ENCODE measurements around the gene FCSK.
"Not testable (repeated sequence)": the region's sequence is repeated elsewhere in the genome, so short reads cannot be mapped to it uniquely, and the experiment has no call there.

Gene FCSK

DNA sequence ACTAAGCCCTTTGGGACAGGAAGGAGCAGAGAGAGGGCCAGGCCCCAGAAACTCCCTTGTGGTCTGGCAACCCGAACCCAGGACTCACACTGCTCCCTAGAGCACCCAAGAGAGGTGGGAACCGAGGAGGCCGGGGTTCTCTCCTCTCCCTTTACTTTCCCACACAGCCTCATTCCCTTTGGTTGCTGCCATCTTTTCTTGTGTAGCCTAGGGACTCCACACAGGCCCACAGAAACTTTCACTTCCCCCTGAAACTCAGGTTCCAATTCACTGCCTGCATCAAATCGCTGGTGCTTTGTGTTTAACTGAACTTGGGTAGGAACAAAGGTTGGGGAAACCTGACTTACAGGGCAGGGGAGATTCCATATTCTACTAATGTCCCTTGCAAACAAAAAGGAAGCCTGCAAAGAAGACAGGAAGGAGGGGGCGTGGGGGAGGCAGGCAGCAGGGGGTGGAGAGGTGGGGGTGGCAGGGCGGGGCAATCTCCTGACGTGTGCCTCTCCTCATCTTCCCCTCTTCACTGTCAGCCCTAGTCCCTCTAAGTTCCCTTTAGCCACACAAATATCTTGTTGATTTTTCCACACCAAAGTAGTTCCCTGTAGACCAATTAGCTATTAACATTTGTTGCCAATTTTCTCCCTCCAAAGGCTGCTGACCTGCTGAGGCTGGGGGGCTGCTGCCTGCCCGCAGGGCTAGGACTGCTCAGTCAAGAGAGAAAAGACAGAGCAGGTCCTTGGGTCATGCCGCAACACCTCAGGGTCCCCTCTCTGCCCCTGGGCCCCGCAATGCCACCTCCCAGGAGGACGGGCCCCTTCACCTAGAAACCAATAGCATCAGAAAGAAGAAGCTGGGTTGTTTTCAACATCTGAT lies 23.5 kb upstream of the FCSK start:
- DNase-seq (ENCODE audit: low read depth, low spot score), result peak; percentile 23

DNA sequence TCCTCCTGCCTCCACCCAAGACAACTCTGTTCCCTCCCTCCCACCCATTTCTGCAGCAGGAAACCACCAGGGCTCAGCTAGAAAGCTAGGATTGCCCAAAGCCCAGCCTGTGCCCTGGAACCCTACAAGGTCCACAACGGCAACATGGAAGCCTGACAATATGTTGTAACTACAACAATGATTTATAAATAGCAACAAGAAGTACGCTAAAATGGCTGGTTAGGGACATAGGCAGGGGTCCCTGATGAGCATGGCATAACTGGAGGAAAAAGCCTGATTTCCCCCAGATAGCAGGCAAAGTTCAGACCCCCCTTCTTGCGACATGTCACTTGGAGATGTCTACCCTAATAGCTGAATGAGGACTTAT lies 22.1 kb upstream of the FCSK start:
- DNase-seq (ENCODE audit: low read depth, low spot score), result no peak

DNA sequence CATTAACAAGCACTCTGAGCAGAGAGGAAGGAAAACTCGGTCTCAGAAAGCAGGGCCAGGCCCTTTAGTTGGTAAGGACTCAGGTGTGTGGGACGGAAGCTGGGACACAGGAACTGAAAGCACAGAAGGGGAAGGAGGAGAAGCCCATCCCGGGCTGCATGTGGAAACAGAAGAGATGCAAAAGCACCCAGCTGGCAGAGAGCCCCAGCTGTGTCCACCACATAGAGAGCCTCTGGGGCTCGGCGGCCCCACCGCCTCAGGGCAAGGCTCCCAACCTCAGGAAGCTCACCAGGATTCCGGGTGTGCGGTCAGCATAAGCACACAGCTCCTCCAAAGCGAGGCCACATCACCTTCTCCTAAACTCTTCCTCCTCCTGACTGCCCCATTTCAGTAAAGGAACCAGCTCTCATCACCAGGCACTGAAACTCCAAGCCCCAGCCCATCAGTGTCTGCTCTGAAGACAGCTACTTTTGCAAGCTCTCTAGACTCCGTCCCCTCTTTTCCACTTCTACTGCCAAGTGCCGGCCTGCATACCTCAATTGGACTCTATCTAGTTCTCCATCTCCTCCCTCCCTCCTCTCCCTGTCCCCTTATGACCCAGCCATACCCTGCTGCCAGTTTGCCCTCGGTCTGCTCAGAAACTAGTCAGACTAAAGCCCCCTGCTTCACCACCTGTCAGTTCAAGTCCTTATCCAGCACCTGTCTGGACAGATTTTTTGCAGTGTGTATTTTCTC lies 21.5 kb upstream of the FCSK start:
- no peak for DNase-seq (ENCODE audit: low read depth, low spot score)

DNA sequence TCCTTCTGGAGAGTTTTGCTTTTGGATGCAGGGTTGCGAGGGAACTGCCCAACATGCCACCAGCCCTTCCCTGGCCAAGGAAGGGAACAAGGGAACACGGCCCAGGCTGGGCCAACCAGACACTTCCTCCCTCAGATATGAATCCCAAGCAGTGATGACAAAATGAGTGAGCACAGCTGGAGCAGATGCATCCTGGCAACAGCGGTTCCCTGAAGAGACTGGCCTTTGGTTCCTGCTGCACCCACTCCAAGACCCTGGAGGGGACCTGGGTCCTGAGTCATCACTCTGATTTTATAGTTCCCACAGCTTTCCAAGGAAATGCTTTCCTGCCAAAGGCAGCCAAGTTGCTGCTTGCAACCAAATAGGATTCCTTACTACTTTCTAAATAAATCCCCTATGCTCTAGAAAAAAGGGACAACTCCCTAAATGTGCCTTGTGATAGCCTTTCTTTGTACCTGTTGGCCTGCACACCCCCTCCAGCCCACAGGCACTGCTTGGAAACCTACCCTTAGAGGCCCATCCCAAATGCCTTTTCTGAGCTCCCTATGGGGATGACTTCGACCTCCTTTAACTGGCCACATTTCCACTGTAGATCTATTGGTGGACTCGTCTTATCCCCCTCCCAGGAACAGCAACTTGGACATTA lies 20.8 kb upstream of the FCSK start:
- no peak for DNase-seq (ENCODE audit: low read depth, low spot score)

DNA sequence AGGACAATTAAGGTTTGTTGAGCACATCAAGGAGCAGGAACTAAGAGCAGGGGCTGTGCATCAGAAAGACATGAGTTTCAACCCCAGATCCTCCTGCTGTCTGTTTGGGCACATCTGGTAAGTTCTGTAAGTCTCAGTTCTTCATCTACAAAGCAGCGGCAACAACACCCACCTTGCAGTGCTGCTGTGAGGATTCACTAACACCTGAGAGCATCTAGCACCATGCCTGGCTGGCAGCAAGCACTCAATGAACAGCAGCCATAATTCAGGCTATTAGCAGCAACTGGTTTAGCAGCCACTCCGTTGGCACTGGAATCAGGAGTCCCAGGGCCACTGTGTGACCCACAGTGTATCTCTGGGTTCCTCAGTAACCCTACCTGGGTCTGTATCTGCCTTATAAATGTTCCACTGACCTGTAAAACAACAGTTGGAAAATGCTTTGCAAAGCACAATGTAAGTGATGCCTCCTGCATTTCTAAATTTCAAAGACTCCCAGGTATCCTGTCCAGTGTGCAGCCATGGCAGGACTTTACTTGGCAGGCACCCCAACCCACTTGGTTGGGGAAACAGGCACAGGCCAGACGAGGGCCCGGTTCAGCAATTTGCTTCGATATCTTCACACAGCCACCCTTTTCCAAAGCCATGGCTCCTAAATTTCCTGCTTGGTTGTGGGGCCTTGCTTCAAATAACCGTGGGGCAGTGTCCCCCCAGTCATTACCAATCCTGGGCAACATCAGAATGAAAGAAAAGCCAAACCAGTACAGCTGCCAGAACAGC lies 19.7 kb upstream of the FCSK start:
- no peak for DNase-seq (ENCODE audit: low read depth, low spot score)

DNA sequence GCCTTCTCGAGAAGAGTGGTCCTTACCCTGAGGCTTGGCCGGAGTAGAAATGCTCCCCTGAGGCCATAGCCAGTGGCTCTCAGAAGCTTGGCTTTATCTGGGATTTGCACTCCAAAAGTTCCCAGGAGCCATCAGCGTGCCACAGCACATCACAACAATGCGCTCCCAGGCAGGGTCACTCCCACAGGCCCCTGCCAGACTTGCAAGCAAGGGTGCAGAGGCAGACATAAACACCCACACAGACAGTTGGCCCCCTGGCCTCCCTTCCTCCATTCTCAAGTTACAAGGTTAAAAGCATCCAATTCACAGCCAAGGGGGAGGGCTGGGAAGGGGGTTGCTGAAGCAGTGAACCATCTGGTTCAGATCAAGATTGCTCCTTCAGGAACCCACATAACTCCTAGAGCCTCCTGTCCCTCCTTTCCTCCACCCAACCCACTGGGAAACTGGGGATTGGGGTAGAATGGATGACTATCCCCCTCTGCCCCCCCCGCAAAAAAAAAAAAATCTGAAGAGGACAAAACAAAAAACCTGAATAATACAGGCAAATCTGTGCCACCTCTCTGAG lies 17.3 kb upstream of the FCSK start:
- no peak for DNase-seq (ENCODE audit: low read depth, low spot score)

DNA sequence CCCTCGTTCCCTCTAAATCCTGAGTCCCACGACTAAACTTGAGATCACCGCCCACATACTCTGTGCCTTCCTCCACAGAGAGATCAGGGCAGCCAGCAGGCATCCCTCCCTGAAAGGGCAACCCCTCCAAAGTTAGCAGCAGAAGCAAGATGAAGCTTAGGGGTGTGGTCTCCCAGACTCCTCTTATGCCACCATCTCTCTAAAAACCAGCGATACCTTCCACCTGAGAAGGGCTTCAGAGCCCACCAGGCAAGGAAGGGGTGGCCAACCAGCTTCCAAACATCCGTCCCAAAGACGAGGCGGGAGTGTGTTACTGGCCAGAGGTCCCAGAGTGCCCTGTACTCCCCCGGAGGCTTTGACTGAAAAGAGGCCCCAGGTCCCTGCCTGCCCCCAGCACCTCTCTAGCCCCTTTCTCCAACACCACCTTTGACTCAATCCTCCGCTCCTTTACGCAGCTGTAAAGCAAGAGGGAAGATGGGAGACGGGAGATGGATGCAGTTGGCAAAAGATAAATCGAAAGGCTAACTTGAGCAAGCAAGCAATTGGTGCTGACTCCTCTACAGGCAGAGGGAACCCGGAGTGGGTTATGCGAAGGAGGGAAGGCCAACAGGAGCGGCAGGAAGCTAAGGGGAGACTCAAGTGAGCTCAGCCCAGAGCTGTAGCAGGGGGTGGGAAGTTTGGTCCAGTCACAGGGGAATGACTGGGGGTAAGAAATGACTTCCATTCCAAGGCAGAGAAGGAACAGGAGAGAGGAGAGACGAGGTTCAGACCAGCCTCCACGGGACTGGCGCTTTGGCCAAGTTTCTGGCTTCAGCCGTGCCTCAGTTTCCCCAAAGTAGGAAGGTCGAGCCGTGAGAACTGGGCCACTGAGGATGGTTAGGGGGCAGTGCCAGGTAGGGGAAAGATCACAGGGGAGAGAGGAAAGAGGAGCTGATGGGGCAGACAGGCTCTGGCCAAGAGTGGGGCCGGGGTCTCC lies 16.5 kb upstream of the FCSK start:
- DNase-seq (ENCODE audit: low read depth, low spot score), result no peak

DNA sequence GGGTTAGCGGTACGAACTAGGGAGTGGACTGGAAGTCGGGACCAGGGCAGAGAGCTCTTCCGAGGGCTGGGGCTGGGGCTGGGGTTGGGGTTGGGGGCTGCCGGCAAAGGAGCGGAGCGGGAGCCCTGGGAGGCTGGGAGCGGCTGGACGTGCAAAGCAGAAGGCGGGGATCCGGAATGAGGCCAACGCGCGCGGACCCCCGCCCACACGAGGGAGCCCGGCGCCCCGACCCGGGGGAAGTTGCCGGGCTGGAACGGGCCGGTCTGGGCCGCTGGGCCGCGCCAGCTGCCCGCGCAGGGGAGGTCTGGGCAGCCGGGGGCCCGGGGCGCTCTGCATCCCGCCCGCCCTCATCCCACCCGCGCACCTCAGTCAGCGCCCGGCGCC lies 15.8 kb upstream of the FCSK start:
- no peak for DNase-seq (ENCODE audit: low read depth, low spot score)

DNA sequence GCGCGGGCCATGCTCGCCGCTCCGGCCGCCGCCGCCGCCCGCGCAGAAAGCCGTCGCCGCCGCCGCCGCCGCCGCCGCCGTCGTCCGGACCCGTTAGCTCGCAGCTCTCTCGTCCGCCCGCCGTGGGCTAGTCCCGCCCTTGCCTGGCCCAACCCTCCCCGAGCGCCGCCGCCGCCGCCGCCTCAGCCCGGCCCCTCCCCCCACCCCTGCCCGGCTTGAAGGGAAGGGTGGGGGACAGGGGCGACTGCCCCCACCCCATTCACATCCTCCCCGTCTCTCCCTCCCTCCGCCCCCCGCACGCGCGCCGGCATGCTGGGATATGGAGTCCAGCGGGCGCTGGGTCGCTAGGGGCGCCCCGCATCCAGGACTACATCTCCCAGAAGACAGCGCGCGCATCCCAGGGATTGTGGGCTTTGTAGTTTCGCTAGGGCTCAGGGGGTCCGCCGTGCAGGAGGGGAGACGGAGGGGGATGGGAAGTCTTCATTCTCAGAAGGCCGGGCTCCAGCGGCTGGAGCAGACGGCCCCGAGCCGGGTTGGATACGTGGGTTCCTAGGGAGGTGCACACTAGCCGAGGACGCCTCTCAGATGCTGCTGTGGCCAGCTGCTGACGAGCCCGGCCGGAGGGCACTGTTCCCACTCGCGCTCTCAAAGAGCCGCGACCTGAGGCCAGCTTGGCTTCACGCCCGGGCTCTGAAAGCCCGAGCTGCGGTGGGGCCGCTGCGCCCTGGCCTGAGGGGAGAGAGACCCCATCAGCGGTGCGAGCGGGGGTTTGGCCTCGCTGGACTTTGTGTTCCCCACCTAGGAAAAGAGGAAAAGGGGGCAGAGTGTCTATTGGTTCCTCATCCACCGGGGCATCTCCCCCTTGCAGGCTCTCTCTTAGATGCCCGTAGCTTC lies 15.2 kb upstream of the FCSK start, which contains the start of gene ST3GAL2:
ST3GAL2 (minus strand) TSS at position 132 of the 894 bp plus-strand sequence. CDS start 40,570 bp downstream, outside the sequence.
- DNase-seq (ENCODE audit: low read depth, low spot score), result peak; percentile 94

DNA sequence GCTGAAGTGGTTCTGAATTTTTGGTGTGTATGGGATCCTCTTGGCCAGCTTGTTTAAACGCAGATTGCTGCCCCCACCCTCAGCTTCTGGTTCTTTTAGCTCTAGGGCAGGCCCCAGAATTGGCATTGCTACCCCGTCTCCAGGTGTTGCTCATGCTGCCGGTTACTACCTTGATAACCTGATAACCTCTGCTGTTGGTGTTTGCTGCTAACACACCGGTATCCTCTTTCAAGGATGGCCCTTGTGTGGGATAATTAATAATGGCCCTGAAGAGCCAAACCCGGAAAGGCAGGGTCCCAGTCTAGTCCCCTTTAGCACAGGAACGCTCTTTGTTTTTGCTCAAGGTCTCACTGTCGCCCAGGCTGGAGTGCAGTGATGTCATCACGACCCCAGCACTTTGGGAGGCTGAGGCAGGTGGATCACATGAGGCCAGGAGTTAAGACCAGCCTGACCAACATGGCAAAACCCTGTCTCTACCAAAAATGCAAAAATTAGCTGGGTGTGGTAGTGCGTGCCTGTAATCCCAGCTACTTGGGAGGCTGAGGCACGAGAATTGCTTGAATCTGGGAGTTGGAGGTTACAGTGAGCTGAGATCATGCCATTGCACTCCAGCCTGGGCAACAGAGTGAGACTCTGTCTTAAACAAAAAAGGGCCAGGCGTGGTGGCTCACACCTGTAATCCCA lies 14.2 kb upstream of the FCSK start:
- no peak for DNase-seq (ENCODE audit: low read depth, low spot score)

DNA sequence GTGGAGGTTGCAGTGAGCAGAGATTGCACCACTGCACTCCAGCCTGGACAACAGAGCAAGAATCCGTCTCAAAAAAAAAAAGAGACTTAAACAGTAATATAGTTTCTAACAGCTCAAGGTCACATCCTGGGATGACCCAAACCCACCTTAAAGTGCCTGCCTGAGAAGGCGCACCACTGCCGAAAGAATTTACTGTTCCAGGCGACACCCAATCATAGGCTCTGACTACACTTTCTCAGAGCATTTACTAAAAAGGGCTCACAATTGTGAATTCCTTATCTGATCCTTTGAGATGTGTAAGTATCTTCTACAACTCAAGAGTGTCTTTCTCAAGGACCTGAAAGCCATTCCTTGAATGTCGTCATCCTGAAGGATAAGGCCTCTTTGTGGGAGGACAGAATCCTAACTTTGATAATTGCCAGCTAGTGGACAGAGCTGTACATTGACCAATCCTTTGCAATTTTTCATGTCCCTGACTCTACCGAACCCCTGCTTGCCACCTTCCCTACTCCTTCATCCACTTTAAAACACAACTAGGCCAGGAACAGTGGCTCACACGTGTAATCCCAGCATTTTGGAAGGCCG lies 12.9 kb upstream of the FCSK start:
- no peak for DNase-seq (ENCODE audit: low read depth, low spot score)

DNA sequence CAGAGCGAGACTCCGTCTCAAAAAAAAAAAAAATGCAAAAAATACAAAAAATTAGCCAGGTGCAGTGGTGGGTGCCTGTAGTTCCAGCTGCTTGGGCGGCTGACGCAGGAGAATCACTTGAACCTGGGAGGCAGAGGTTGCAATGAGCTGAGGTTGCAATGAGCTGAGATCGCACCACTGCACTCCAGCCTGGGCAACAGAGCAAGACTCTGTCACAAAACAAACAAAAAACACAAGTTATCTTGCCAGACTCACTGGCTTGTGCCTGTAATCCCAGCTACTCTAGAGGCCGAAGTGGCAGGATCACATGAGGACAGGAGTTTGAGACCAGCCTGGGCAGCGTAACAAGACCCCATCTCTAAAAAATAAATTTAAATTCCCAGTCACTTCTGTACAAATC lies 12.1 kb upstream of the FCSK start:
- no peak for DNase-seq (ENCODE audit: low read depth, low spot score)

DNA sequence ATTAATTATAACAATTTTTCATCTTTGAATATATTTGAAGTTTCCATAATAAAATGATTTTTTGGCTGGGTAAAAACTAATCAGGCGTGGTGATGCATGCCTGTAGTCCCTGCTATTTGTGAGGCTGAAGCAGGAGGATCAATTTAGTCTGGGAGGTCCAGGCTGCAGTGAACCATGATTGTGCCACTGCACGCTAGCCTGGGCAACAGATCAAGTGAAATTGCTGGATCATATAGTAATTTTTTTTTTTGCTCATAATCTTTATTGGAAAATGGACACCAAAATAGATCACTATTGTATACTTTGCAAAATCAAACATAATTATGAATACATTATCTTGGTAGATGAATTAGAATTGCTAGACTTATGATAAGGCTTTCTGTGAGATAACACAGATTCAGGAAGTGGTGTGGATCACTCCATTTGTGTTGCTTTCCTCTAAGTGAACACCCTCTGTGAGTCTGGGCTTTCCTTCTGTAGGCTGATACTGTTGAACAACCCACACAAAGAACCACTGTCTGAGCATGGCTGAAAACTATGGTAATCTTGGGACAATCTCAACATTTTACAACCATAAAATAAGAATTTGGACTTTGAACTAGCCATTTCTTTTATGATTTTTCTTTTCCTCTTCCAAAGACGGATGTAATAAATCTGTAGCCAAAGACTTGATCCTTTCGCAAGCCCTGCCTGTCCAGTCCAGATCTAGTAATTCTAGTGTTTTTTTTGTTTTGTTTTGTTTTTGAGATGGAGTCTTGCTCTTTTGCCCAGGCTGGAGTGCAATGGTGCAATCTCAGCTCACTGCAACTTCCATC lies 9.9 kb upstream of the FCSK start:
- no peak for DNase-seq (ENCODE audit: low read depth, low spot score)

DNA sequence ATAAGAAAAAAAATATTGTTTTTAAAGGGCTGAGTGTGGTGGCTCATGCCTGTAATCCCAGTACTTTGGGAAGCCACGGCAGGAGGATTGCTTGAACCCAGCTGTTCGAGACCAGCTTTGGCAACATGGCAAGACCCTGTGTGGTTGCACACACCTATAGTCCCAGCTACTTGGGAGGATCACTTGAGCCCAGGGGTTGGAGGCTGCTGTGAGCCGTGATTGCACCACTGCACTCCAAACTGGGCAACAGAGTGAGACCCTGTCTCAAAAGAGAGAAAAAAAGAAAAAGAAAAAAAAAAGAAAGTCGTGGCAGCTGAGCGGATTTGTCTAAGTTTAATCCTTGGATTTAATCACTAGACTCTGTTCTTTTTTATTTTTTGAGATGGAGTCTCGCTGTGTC lies 6.3 kb upstream of the FCSK start:
- DNase-seq (ENCODE audit: low read depth, low spot score), result no peak

DNA sequence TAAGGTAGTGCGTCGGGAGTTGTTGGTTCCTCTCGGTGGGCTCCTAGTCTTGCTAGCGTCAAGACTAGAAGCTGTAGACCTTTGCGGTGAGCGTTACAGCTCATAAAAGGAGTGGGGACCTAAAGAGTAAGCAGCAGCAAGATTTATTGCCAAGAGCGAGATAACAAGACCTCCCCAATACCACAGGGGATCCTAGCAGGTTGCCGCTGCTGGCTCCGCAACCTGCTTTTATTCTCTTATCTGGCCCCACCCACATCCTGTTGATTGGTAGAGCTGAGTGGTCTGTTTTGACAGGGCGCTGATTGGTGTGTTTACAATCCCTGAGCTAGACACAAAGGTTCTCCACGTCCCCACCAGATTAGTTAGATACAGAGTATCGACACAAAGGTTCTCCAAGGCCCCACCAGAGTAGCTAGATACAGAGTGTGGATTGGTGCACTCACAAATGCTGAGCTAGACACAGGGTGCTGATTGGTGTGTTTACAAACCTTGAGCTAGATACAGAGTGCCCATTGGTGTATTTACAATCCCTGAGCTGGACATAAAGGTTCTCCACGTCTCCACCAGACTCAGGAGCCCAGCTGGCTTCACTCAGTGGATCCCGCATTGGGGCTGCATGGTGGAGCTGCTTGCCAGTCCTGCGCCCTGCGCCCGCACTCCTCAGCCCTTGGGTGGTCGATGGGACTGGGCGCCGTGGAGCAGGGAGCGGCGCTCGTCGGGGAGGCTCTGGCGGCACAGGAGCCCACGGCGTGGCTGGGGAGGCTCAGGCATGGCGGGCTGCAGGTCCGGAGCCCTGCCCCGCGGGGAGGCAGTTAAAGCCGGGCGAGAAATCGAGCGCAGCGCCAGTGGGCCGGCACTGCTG lies 4.0 kb upstream of the FCSK start:
- not testable (repeated sequence) for DNase-seq (ENCODE audit: low read depth, low spot score)

DNA sequence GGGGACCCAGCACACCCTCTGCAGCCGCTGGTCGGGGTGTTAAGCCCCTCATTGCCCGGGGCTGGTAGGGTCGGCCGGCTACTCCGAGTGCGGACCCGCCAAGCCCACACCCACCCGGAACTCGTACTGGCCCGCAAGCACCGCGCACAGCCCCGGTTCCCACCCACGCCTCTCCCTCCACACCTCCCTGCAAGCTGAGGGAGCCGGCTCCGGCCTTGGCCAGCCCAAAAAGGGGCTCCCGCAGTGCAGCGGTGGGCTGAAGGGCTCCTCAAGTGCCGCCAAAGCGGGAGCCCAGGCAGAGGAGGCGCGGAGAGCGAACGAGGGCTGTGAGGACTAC lies 3.4 kb upstream of the FCSK start:
- DNase-seq (ENCODE audit: low read depth, low spot score), result not testable (repeated sequence)

All from activated CD4-positive, CD25-positive, alpha-beta regulatory T cell treated with anti-CD3 and anti-CD28 coated beads, Interleukin-2, amount 50 U/mL, for 16 hours (primary cell).